ENCODE measurements around the gene SLC5A11.

Gene SLC5A11

DNA sequence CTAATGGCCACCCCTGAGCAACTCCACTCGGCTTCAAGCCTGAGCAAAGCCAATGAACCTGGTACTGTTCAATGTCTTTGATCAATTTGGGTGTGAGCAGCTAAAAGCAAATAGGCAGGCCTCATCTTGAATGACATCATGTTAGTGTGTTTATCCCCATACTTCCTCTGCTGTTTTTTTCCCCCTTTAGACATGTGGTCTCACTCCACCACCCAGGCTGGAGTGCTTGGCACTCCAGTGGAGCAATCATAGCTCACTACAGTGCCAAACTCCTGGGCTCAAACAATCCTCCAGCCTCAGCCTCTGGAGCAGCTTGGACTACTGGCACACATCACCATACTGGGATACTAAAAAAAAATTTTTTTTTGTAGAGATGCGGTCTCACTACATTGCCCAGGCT lies 94.0 kb downstream of the SLC5A11 start:
- no peak for TF ChIP-seq GATA3 (IDR thresholded peaks at IDR 0.05; ENCODE audit: low read depth, low read length)

DNA sequence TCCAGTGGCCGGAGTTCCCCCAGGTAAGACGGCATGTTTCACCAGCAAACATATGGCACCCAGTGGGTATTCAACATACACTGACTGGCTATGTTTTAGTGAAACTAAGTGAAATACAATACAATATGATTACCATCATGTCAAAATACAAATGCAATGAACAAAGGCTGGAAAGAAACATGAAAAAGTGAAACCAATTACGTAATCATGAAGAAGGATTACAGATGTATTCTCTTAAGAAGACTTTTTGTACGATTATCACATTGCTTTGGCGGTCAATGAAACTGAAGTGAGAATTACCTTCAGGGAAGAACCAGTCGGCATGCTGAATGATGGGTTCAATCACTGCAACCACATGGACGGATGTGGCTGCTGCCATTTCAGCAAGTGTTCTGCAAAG lies 97.7 kb downstream of the SLC5A11 start:
- TF ChIP-seq GATA3 (IDR thresholded peaks at IDR 0.05; ENCODE audit: low read depth, low read length): no peak
- TF ChIP-seq GATA2 (IDR thresholded peaks at IDR 0.05; ENCODE audit: low read depth, low read length): no peak

DNA sequence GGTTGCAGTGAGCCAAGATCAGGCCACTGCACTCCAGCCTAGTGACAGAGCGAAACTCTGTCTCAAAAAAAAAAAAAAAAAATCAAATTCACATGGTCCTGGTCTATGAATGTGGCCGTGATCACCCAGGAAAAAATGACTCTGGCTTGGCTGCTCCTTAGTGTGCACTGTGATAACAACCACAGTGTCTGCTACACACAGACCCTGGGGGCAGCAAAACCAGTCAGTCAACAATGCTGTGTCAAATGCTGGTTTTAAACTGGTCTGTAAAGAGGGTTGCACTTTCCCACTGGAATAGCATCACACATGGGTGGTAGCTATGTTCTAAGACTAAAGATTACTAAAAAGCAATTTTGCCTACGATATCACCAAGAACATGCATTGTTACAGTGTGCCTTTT lies 98.4 kb downstream of the SLC5A11 start:
- TF ChIP-seq GATA3 (IDR thresholded peaks at IDR 0.05; ENCODE audit: low read depth, low read length) (no peak), GATA2 (IDR thresholded peaks at IDR 0.05; ENCODE audit: low read depth, low read length) (no peak)

DNA sequence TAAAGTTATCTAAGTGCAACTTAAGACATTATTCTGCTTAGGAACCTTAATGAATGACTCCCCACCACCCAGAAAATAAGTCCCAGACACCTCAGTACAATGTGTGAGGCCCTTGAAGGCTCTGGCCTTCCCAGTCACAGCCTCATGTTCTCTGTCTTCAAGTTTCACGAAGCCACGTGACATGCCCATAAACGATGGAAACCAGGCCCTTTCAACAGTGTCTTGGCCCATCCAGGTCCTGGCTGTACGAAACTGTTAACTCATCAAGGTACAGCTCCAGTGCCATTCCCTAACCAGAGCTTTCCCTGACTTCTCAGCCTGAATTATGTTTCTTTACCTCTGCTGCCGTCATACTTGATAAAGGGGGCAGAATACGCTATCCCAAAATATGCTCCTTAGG lies 100.4 kb downstream of the SLC5A11 start:
- no peak for TF ChIP-seq GATA3 (IDR thresholded peaks at IDR 0.05; ENCODE audit: low read depth, low read length)
- no peak for TF ChIP-seq GATA2 (IDR thresholded peaks at IDR 0.05; ENCODE audit: low read depth, low read length)

DNA sequence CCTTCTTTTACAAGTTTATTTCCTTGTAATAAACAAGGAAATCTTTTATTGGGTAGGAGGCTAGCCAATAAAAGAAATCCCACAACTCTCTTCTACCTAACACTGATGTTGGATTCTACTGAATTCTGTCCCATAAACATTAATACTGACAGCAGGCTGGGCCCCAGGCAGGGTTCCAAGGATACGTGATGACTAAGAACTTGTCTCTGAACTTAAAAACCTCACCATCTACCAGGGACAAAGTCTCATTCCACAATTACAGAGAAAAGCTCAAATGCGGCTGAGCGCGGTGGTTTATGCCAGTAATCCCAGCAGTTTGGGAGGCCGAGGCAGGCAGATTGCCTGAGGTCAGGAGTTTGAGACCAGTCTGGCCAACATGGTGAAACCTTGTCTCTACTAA lies 104.5 kb downstream of the SLC5A11 start:
- no peak for TF ChIP-seq GATA2 (IDR thresholded peaks at IDR 0.05; ENCODE audit: low read depth, low read length)
- TF ChIP-seq GATA3 (IDR thresholded peaks at IDR 0.05; ENCODE audit: low read depth, low read length): no peak

DNA sequence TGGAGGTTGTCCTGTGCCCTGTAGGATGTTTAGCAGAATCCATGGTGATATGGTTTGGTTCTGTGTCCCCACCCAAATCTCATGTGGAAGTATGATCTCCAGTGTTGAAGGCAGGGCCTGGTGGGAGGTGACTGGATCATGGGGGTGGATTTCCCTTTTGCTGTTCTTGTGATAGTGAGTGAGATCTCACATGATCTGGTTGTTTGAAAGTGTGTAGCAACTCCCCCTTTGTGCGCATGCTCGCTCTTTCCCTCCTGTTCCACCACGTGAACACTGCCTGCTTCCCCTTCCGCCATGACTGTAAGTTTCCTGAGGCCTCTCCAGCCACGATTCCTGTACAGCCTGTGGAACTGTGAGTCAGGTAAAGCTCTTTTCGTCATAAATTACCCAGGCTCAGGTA lies 107.5 kb downstream of the SLC5A11 start:
- TF ChIP-seq GATA3 (IDR thresholded peaks at IDR 0.05; ENCODE audit: low read depth, low read length) (no peak), GATA2 (IDR thresholded peaks at IDR 0.05; ENCODE audit: low read depth, low read length) (no peak)

DNA sequence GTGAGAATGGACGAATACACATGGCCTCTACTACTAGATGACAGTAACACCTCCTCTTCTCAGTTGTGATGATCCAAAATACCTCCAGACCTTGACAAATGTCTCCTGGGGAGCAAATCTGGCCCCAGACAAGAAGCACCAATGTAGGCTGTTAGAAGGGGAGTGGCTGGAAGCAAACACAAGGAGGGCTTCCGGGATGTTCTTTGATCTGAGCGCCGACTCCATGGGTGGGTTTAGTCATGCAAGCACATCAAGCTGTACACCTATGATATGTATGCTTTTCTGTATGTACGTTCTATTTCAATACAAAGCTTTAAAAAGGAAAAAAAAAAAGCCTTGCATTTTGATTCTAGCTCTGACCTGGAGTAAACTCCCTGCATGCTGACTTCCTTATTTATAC lies 108.0 kb downstream of the SLC5A11 start:
- TF ChIP-seq GATA2 (IDR thresholded peaks at IDR 0.05; ENCODE audit: low read depth, low read length) (no peak), GATA3 (IDR thresholded peaks at IDR 0.05; ENCODE audit: low read depth, low read length) (no peak)

DNA sequence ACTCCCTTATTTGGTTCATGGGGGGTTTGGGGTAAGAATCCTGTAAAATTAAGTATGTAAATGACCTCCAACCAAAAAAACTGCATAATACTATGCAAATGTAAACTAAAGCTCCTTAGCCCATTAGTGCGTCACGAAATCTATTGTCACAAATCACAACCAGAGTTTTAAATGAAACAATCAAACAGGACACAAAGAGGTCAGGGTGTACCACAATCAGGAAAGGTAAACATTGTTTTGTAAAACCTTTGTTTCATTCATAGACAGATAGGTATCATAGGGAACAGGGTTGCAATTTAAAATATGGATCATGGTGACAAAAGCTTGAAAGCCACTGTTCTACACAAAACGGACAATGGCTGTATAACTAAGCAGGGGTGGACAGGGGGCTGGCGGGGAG lies 108.4 kb downstream of the SLC5A11 start:
- TF ChIP-seq GATA2 (IDR thresholded peaks at IDR 0.05; ENCODE audit: low read depth, low read length): no peak
- TF ChIP-seq GATA3 (IDR thresholded peaks at IDR 0.05; ENCODE audit: low read depth, low read length): no peak

DNA sequence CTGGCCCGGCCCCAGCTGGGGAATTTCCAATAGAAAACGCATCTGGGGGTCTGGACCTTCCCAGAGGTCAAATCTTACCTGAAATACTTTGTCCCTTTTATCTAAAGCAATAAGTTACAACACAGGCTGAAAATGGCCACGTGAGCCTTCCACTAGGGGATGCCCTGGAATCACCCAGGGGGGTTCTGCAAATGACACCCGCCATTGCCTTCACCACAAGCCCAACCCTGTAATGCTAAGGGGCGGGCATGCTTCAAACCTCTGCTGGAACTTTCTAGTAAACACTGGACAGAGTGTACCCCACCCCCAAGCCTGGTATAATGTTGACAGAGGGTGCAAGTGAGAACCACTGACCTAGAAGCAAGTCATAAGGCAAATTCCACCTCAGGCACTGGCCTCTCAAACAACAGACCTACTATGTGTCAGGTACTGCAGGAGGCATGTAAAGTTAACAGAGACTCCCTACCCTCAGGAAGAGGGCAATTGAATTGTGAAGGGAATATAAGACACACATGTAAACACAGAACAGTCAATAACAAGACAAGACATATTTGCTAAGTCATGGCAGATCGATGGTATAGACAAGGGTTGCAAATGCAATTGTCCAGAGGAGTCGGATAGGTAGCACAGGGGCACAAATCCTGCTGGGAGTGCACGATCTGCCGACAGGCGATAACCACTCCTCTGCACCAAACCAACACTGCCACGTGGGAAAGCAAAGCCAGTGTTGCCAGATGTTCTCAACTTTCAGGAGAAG lies 110.4 kb downstream of the SLC5A11 start:
- no peak for TF ChIP-seq GATA3 (IDR thresholded peaks at IDR 0.05; ENCODE audit: low read depth, low read length)
- TF ChIP-seq GATA2 (IDR thresholded peaks at IDR 0.05; ENCODE audit: low read depth, low read length): no peak

DNA sequence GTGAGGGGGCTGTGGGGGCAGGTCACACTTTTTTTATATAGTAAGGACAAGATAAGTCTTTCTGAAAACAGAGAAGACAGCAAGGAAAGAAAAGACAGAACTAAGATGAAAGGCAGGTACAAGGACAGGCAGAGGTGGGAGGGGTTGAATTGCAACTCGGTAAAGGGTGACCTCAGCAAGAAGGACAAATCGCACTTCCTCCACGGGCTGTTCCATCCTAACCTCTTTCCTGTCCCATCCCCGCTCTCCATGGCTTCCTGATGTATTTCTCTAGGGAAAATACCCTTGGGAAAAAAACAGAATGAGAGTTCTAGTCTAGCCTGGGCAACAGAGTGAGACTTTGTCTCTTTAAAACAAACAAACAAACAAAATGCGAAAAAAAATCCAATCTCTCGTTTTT lies 112.1 kb downstream of the SLC5A11 start:
- TF ChIP-seq GATA2 (IDR thresholded peaks at IDR 0.05; ENCODE audit: low read depth, low read length): no peak
- TF ChIP-seq GATA3 (IDR thresholded peaks at IDR 0.05; ENCODE audit: low read depth, low read length): no peak
